ENCODE results near the gene HLCS.

DNA sequence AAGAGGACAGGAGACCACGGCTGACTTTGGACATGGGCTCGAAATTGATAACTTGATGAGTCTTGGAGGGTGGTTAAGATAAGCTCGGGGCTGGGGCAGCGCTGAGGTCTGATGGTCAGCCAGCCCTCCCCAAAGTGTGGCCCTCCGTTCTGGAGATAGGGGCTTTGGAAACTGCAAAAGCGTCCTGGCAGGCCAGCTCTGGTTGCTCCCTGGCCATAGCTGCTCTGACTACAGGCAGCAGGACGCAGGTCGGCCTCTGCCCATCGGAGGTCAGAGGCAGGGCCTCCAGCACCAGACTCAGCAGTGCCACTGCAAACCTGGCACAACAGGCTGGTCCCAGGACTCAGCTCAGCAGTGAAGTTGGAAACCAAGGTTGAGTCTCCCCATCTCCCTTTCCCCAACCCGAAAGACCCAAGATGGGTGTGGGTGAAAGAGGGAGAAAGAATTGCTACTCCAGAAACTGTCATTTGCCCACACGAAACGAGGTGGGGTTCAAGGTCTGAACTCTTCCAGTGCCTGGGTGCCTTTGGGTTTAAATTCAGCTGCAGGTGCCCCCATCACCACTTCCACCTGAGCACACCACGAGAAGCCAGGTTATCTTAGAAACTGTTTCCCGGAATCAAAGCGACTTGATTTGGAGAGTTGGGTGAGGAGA, 262.7 kb downstream of the HLCS start:
- TF ChIP-seq, protein P1, sequence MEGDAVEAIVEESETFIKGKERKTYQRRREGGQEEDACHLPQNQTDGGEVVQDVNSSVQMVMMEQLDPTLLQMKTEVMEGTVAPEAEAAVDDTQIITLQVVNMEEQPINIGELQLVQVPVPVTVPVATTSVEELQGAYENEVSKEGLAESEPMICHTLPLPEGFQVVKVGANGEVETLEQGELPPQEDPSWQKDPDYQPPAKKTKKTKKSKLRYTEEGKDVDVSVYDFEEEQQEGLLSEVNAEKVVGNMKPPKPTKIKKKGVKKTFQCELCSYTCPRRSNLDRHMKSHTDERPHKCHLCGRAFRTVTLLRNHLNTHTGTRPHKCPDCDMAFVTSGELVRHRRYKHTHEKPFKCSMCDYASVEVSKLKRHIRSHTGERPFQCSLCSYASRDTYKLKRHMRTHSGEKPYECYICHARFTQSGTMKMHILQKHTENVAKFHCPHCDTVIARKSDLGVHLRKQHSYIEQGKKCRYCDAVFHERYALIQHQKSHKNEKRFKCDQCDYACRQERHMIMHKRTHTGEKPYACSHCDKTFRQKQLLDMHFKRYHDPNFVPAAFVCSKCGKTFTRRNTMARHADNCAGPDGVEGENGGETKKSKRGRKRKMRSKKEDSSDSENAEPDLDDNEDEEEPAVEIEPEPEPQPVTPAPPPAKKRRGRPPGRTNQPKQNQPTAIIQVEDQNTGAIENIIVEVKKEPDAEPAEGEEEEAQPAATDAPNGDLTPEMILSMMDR (IDR thresholded peaks at IDR 0.05 in 2 of 3, conservative IDR thresholded peaks at IDR 0.05 in 1 of 3; ENCODE audit: control insufficient read depth in 2 of 3, extremely low read depth in 1 of 3, insufficient read depth in 1 of 3, low read depth in 3 of 3, low read length in 3 of 3), result no peak
- TF ChIP-seq ZBTB33 (IDR thresholded peaks at IDR 0.05) (no peak), POLR2AphosphoS5 (IDR thresholded peaks at IDR 0.05; ENCODE audit: low read length) (no peak), BCLAF1 (IDR thresholded peaks at IDR 0.05) (no peak), MAX (IDR thresholded peaks at IDR 0.05; ENCODE audit: low read depth, low read length) (no peak), RBBP5 (conservative IDR thresholded peaks at IDR 0.05) (no peak), CHD2 (IDR thresholded peaks at IDR 0.05; ENCODE audit: borderline replicate concordance, low read depth, low read length) (no peak)

Data from GM12878 (cell line).